Naive B cell (primary cell): ENCODE data around the gene TMEM258. TPM values are rescaled to one million over a fixed set of nuclear protein-coding genes. Genes with fewer than 3 reads are reported as not detected.
A peak's percentile ranks its signal among the peaks of the same experiment; 100 is the strongest.

Experiments used
- ATAC-seq, 2 donors: fragments of 150-1000 bp; cut with Tn5 transposase; 2 replicates each; pipeline ENCODE4 v1.10.0; 2021; ENCODE audit warnings: low read depth in 2 of 2, mild to moderate bottlenecking in 2 of 2, moderate library complexity in 2 of 2
- DNase-seq: peaks from one replicate; pipeline ENCODE4 v3.0.0; 2022
- H3K27ac Mint-ChIP-seq, 6 donors: one replicate each; pipeline ENCODE4 v1.8.0; 2020 to 2022; ENCODE audit warnings: mild to moderate bottlenecking in 6 of 6, mixed read lengths in 6 of 6, moderate library complexity in 5 of 6, inconsistent platforms in 2 of 6
- H3K27me3 Mint-ChIP-seq, 3 donors: one replicate each; pipeline ENCODE4 v1.8.0; 2021 to 2022; ENCODE audit warnings: mixed read lengths in 3 of 3, mild to moderate bottlenecking in 1 of 3
- H3K36me3 Mint-ChIP-seq, 2 donors: one replicate each; pipeline ENCODE4 v1.8.0; 2020 to 2022; ENCODE audit warnings: mixed read lengths in 2 of 2, inconsistent platforms in 1 of 2, mild to moderate bottlenecking in 1 of 2
- H3K4me1 Mint-ChIP-seq, 3 donors: one replicate each; pipeline ENCODE4 v1.8.0; 2020 to 2022; ENCODE audit warnings: mixed read lengths in 3 of 3, inconsistent platforms in 1 of 3, mild to moderate bottlenecking in 1 of 3, moderate library complexity in 1 of 3
- H3K4me3 Mint-ChIP-seq, 8 donors: one replicate each; pipeline ENCODE4 v1.8.0; 2020 to 2022; ENCODE audit warnings: mild to moderate bottlenecking in 8 of 8, mixed read lengths in 8 of 8, moderate library complexity in 8 of 8, inconsistent platforms in 2 of 8
- H3K9me3 Mint-ChIP-seq, 7 donors: one replicate each; pipeline ENCODE4 v1.8.0; 2020 to 2022; ENCODE audit warnings: mixed read lengths in 7 of 7, mild to moderate bottlenecking in 5 of 7, inconsistent platforms in 2 of 7, moderate library complexity in 1 of 7
- polyA plus RNA-seq, 6 donors: library from polyadenylated mRNA; unstranded; fragments of 300-500 nt; fragmentation: Illumina TruSeq; gene quantifications; one replicate each; pipeline ENCODE4 v1.2.3, GENCODE V29; 2021; ENCODE audit warnings: low read depth in 6 of 6

Gene TMEM258
- polyA plus RNA-seq, result 100 to 1,000 TPM; 117 to 238 (median 185) TPM

GRCh38 chr11:61792310-61793082 lies at the start of gene TMEM258, which contains the start of gene FEN1:
Gene TMEM258 (minus strand): TSS chr11:61792599. CDS start chr11:61792558, 41 bp downstream.
Gene FEN1 (plus strand): TSS chr11:61792911. CDS start chr11:61795362, 2,451 bp downstream.
- Mint-ChIP-seq H3K27me3 (no peaks in the 10 kb centered on the region), H3K36me3 (peaks cover 0 to 21% of the 10 kb centered on the region in 2 donors), H3K27ac (peak within 1 kb of the TSS; percentile 97 to 100 (median 99)), H3K9me3 (no peaks in the 10 kb centered on the region), H3K4me3 (peak within 1 kb of the TSS; percentile 83 to 98 (median 96)), H3K4me1 (peaks cover 22 to 44% (median 34%) of the 10 kb centered on the region in 3 donors)
- ATAC-seq, result peak; percentile 87 to 89
- peak; percentile 90 for DNase-seq

- H3K27ac Mint-ChIP-seq, result no peak overlapping the region
- H3K9me3 Mint-ChIP-seq, result no peaks in the 10 kb centered on the region
- no peaks in the 10 kb centered on the region for H3K27me3 Mint-ChIP-seq
- peaks cover 0 to 6% (median 0%) of the 10 kb centered on the region in 3 donors for H3K4me1 Mint-ChIP-seq
- no peak for DNase-seq
- no peak for ATAC-seq
- no peak overlapping the region for H3K4me3 Mint-ChIP-seq
- peaks cover 0 to 8% of the 10 kb centered on the region in 2 donors for H3K36me3 Mint-ChIP-seq
Measured at GRCh38 chr11:61841636-61842527, 49.5 kb upstream of the TMEM258 start.

- H3K36me3 Mint-ChIP-seq, result peaks cover 0 to 4% of the 10 kb centered on the region in 2 donors
Measured at GRCh38 chr11:61840371-61840770, 48.0 kb upstream of the TMEM258 start.

GRCh38 chr11:61839742-61840141 lies 47.3 kb upstream of the TMEM258 start:
- no peak for ATAC-seq

More at GRCh38 chr11:61840371-61840770, 48.0 kb upstream of the TMEM258 start:
- ATAC-seq (no peak), DNase-seq (no peak)
- H3K4me1 Mint-ChIP-seq, result peaks cover 6 to 13% (median 9%) of the 10 kb centered on the region in 3 donors
- no peak overlapping the region for H3K4me3 Mint-ChIP-seq
- no peaks in the 10 kb centered on the region for H3K27me3 Mint-ChIP-seq
- no peaks in the 10 kb centered on the region for H3K9me3 Mint-ChIP-seq
- H3K27ac Mint-ChIP-seq, result peak overlapping the region in 1 of 6 donors; percentile 16

GRCh38 chr11:61838921-61839320 lies 46.5 kb upstream of the TMEM258 start:
- peaks cover 0 to 4% of the 10 kb centered on the region in 2 donors for H3K36me3 Mint-ChIP-seq
- no peaks in the 10 kb centered on the region for H3K27me3 Mint-ChIP-seq
- peaks cover 0 to under 1% (median 0%) of the 10 kb centered on the region in 7 donors for H3K9me3 Mint-ChIP-seq
- no peak overlapping the region for H3K4me3 Mint-ChIP-seq
- ATAC-seq (no peak), DNase-seq (no peak)
- H3K4me1 Mint-ChIP-seq, result peaks cover 15 to 28% (median 19%) of the 10 kb centered on the region in 3 donors
- peak overlapping the region in 4 of 6 donors; percentile 2 to 86 (median 68) for H3K27ac Mint-ChIP-seq

More at GRCh38 chr11:61839742-61840141, 47.3 kb upstream of the TMEM258 start:
- peak overlapping the region in 1 of 6 donors; percentile 11 for H3K27ac Mint-ChIP-seq
- no peak for DNase-seq
- H3K4me3 Mint-ChIP-seq, result no peak overlapping the region
- no peaks in the 10 kb centered on the region for H3K27me3 Mint-ChIP-seq
- H3K36me3 Mint-ChIP-seq, result peaks cover 0 to 4% of the 10 kb centered on the region in 2 donors
- H3K9me3 Mint-ChIP-seq, result no peaks in the 10 kb centered on the region
- peaks cover 11 to 19% (median 13%) of the 10 kb centered on the region in 3 donors for H3K4me1 Mint-ChIP-seq

DNA sequence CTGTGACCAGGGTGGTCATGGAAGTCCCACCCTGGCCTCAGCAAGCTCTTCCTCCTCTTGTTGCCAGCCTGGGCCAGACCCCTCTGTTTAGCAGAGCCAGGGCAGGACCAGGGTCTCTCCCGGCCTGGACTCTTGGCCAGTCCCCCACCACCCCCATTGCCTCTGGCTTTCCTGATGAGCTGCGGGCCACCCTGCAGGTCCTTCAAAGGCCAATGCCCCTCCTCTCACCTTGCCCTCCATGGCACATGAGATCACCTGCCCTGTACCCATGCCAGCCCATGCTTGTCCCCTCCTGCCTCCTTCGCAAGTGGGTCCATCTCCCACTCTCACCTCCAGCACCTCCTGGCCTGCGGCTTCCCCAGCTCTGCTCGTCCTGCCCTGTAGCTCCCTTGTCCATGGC lies 46.1 kb upstream of the TMEM258 start:
- Mint-ChIP-seq H3K9me3 (peaks cover 0 to 2% (median 0%) of the 10 kb centered on the region in 7 donors), H3K4me3 (no peak overlapping the region), H3K27ac (peak overlapping the region in 4 of 6 donors; percentile 2 to 86 (median 68)), H3K27me3 (no peaks in the 10 kb centered on the region), H3K36me3 (peaks cover 1 to 4% of the 10 kb centered on the region in 2 donors), H3K4me1 (peaks cover 19 to 32% (median 23%) of the 10 kb centered on the region in 3 donors)
- ATAC-seq, result no peak
- no peak for DNase-seq

GRCh38 chr11:61837411-61838005 lies 45.1 kb upstream of the TMEM258 start:
- Mint-ChIP-seq H3K9me3 (peaks cover 0 to 3% (median 0%) of the 10 kb centered on the region in 7 donors), H3K27me3 (no peaks in the 10 kb centered on the region), H3K4me3 (no peak overlapping the region), H3K27ac (peak overlapping the region in 1 of 6 donors; percentile 47), H3K4me1 (peaks cover 24 to 41% (median 26%) of the 10 kb centered on the region in 3 donors), H3K36me3 (peaks cover 4% of the 10 kb centered on the region in 2 donors)
- no peak for DNase-seq
- no peak for ATAC-seq

- no peak for DNase-seq
- Mint-ChIP-seq H3K9me3 (peaks cover 0 to 3% (median 0%) of the 10 kb centered on the region in 7 donors), H3K4me3 (peak overlapping the region in 2 of 8 donors; percentile 40 to 47), H3K36me3 (peaks cover 0 to 4% of the 10 kb centered on the region in 2 donors), H3K27me3 (no peaks in the 10 kb centered on the region), H3K27ac (peak overlapping the region in 2 of 6 donors; percentile 70 to 76), H3K4me1 (peaks cover 24 to 49% (median 26%) of the 10 kb centered on the region in 3 donors)
- ATAC-seq, result no peak
Measured at GRCh38 chr11:61836193-61836592, 43.8 kb upstream of the TMEM258 start.

DNA sequence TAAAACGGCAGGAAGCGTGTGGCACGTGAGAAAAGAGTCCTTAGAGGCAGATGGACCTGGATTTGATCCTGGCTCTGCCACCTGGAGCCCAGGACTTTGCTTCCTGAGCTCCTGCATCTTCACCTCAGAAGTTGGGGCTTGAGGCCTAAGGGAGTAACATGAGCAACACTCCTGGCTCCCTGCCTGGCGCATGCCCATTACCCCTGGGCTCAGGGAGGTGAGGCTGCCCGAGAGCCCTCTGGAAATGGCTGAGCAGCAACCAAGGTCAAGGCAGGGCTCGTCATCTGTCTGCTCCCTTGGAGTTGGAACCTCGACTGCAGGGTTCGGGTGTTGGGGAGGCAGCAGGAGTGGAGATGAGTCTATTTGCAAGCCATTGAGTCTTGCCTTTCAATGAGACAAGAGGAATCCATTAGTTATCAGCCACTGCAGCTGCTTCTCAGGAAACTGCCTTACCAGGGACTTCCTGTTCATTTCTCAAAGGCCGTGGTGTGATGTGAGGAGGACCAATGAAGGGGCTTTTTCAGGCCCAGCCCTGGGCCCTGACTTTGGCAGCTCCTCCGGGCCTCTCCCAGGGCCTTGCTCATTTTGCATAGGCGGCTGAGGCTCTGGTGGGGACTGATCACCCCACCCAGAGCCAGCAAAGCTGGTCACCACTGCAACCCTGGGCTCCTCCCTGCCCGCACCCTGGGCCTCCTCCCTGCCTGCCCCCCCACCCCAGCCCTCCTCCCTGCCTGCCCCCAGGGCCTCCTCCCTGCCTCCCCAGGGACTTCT lies 42.1 kb upstream of the TMEM258 start:
- H3K27me3 Mint-ChIP-seq, result no peaks in the 10 kb centered on the region
- H3K4me1 Mint-ChIP-seq, result peaks cover 24 to 64% (median 34%) of the 10 kb centered on the region in 3 donors

DNA sequence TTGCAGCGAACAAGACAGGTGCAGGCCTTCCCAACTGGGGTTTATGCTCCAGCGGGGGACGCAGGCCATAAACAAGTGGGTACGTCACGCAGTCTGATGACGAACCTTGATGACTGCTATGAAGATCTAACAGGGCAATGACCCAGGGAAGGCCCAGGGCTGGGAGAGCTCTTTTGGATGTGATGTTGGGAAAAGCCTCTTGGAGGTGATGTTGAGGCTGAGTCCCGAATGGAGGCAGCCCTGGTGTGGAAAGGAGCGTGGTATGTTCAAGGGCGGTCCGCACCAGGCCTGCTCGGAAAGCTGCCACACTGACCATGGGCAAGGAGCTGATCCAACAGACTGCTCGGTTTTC lies 41.5 kb upstream of the TMEM258 start:
- Mint-ChIP-seq H3K4me3 (peak overlapping the region in 4 of 8 donors; percentile 35 to 74 (median 55)), H3K27me3 (no peaks in the 10 kb centered on the region), H3K9me3 (peaks cover 0 to 3% (median 0%) of the 10 kb centered on the region in 7 donors), H3K27ac (peak overlapping the region; percentile 78 to 99 (median 98)), H3K36me3 (peaks cover 0 to 4% of the 10 kb centered on the region in 2 donors), H3K4me1 (peaks cover 22 to 69% (median 34%) of the 10 kb centered on the region in 3 donors)
- ATAC-seq (peak; percentile 11 to 37), DNase-seq (no peak)

More for the DNA sequence above, 42.1 kb upstream of the TMEM258 start:
- ATAC-seq (peak; percentile 88 to 91), DNase-seq (peak; percentile 50)
- Mint-ChIP-seq H3K4me3 (peak overlapping the region in 6 of 8 donors; percentile 2 to 80 (median 54)), H3K36me3 (peaks cover 0 to 4% of the 10 kb centered on the region in 2 donors), H3K27ac (peak overlapping the region; percentile 78 to 99 (median 98)), H3K9me3 (peaks cover 0 to 3% (median 0%) of the 10 kb centered on the region in 7 donors)

DNA sequence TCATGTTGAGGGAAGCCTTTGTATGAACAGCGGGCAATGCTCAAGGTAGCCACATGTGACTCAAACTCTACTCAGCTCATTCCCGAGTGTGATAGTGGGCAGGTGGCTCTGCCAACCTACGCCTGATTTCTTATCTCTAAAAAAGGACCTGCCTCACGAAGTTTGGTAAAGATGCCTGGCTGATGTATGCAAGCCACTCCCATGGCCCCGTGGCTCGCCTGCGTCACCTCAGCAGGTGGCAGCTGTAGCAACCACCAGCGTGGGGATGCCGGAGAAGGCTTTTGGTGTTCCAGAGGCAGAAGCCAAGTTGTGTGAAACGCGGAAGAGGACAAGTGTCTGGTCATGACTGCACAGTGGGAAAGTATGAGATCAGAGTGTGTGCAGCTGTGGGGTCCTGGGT lies 41.1 kb upstream of the TMEM258 start:
- H3K4me1 Mint-ChIP-seq, result peaks cover 21 to 71% (median 38%) of the 10 kb centered on the region in 3 donors

GRCh38 chr11:61832754-61833153 lies 40.4 kb upstream of the TMEM258 start:
- H3K27me3 Mint-ChIP-seq, result no peaks in the 10 kb centered on the region
- DNase-seq (no peak), ATAC-seq (no peak)
- H3K4me1 Mint-ChIP-seq, result peaks cover 29 to 71% (median 45%) of the 10 kb centered on the region in 3 donors
- H3K4me3 Mint-ChIP-seq, result peak overlapping the region in 2 of 8 donors; percentile 17 to 21
- H3K9me3 Mint-ChIP-seq, result peaks cover 0 to 3% (median 0%) of the 10 kb centered on the region in 7 donors
- H3K36me3 Mint-ChIP-seq, result peaks cover 0 to 4% of the 10 kb centered on the region in 2 donors
- H3K27ac Mint-ChIP-seq, result peak overlapping the region in 3 of 6 donors; percentile 26 to 93 (median 61)

More for the DNA sequence above, 41.1 kb upstream of the TMEM258 start:
- Mint-ChIP-seq H3K36me3 (peaks cover 0 to 4% of the 10 kb centered on the region in 2 donors), H3K27ac (peak overlapping the region; percentile 78 to 99 (median 98)), H3K4me3 (peak overlapping the region in 6 of 8 donors; percentile 35 to 74 (median 53)), H3K9me3 (peaks cover 0 to 3% (median 0%) of the 10 kb centered on the region in 7 donors), H3K27me3 (no peaks in the 10 kb centered on the region)
- no peak for DNase-seq
- ATAC-seq, result peak; percentile 25 to 33
